ENCODE measurements around the gene KRT36.

KRT36 gene

DNA sequence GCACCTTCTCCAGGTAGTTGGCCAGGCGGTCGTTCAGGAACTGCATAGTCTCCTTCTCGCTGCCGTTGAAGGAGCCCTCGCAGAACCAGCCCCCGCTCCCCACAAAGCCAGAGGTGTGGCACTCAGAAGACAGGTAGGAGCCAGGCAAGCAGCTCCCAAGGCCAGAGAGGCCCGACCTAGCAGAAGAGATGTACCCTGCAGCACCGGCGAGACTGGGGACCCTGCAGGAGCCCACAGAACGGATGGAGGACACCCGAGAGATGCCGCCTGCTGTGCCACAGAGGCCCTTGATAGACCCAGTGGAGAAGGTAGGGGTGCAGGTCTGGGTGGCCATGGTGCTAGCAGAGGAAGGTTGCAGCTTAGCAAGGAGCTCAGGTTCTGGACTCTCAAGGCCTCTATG is at the start of gene KRT36:
Gene KRT36, minus strand, starts transcription at position 380 of the 400 bp plus-strand sequence. Its CDS starts 46 bp downstream, at position 334.
- DNase-seq = no peak

DNA sequence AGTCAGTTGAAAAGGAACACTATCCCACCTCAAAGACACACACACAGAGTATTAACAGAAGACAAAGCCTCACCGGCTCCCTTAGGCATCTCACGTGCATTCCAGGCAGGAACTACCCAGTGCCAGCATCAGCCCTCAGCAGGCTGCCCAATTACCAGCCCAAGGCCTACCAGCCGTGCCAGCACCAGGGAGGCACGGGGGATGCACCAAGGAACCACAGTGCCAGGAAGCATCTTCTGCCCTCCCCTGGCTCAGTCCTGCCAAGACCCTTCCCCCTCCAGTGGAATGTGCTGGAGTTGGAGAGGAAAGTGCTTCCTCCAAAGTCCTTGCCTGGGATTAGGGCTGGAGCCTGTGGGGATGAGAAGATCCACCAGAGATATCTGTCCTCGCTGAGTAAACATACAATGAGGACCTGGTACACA is 49.4 kb upstream of the KRT36 start:
- no peak for DNase-seq

DNA sequence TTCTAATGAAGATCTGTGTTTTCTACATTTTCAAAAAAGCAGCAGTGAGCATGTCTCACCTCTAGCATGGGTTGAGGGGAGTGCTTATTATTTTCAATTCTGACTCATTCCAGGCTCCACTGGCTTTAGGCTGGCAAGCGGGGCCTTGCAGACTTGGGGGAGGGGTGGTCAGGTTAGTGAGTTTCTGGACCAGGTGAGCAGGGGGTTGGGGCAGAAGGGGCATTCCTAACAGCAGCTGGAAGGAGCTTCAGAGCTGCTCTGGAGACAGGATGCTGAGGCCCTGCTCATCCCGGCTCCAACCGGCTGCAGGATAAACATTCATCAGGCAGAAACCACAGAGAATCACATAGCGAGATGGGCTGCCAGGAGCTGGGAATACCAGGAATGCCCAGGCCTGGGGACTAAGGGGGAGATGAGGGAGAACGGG is 48.9 kb upstream of the KRT36 start:
- DNase-seq = no peak

DNA sequence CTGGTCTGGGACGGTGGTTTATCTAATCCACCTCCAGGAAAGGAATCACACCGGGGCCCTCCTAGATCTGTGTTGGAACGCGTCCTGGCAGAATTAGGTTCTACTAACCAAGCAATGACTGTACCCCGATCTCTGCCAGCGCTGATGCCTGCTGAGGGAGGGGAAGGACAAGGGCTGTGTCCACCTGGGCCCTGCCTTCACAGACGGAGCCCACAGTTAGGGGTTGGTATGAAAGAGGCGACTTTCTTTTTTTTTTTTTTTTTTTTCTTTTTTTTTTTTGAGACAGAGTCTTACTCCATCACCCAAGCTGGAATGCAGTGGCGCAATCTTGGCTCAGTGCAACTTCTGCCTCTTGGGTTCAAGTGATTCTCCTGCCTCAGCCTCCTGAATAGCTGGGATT is 48.3 kb upstream of the KRT36 start:
- no peak for DNase-seq

DNA sequence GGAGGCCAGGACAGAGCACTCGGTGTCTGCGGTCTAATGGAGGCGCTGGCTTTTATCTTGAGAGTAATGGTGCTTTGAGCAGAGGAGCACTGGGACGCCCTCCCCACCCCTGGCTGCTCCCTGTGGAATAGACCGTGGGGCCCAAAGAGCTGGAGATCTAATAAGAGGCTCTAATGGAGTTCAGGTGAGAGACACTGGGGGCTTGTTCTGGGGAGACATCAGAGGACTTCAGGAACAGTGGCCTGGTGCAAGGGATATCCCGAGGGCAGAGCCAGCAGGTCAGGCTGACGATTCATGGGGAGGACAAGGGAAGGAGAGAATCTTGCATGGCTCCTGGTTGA is 47.9 kb upstream of the KRT36 start:
- no peak for DNase-seq

DNA sequence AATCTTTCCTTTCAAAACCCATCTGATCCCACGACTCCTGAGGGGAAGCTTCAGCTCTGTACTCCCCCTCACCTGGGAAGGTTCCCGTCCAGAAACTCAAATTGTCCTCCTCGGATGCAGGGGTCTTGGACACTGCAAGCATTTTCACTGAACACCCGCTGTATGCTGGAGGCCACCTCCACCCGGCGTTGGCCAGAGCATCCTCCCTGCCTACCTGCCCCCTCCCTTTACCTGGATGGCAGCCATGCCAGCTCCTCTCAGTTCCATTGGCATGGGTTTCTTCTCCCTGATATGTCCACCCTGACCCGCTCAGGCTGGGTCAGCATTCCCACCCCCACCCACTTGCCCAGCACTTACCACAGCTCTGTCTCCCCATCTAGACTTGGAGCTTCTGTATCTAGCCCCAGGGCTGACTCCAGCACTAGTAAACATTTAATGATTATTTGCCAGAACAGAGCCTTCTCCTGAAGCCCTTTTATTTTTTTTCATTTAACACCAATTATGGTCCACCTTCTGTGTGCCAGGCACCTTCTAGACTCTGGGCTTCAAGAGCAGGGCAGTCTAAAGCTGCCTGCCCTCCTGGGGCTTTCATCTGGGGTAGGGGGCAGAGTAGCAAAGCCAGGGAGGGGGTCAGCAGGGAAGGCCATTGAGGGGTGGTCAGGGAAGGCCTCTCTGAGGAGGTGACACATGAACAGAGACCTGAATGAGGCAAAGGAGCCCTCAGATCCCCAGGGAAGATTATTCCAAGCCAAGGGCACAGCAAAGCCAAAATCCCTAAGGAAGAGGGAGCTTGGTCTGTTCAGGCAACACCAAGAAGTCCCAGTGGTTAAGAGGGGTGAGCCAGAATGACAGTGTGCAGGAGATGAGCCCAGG is 47.3 kb upstream of the KRT36 start:
- no peak for DNase-seq

DNA sequence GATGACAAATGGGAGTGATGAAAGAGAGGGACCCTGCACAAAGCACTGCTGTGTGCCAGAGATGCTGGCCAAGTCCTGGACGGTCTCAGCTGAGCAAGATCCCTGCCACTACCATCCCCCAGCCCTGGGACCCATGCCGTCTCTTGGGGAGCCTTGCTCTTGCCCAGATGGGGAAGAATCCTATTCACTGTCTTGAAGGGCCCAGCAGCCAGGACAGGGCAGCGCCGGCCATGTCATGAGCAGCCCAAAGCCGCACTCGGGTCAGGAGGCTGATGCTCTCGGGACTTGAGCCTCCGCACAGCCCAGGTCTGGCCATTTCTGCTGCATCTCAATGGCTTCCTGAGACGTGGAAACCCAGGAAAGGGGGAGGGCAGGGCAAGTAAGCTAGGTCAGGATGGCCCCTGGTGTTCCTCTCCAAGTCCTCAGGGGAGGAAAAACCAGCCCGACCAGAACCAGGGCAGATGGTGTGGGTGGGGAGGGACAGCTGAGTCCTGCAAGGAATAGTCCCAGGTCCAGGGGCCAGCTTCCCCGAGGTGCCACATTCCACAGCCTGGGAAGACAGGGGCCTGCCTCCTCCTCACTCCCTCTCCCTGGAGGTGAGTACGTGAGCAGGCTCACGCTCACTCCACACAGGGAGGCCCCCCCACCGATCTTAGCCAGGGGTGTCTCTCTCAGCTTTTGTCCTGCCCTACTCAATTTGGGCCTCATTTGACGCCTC is 46.2 kb upstream of the KRT36 start:
- no peak for DNase-seq

DNA sequence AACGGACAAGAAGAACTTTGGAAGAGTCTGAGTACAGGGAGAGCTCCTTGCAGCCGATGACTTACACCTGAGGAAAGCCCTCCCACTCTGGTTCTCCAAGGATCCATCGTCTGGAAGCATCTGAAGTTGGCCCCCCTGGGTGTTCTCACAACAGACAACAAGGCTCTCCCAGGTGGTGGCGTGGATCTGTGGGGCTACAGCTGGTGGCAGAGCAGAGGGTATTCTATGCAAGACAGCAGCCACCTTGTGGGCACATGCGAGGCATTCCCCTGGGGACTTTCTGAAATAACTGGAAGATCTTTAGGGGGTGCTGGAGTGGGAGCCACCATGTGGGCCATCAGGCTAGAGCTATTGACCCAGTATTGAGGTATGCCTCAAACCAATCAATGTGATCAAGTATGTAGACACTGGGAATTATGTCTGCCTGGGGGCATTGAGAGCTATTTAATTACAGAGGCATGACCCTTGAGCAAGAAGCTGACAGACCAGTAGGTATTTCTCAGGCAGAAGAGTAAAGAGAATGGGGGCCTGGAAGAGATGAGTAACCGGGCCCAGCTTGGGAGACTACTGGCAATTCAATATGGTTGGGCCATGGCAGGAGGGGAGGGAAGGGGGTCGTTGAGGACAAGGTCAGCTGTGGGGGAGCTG is 45.3 kb upstream of the KRT36 start:
- DNase-seq = no peak

DNA sequence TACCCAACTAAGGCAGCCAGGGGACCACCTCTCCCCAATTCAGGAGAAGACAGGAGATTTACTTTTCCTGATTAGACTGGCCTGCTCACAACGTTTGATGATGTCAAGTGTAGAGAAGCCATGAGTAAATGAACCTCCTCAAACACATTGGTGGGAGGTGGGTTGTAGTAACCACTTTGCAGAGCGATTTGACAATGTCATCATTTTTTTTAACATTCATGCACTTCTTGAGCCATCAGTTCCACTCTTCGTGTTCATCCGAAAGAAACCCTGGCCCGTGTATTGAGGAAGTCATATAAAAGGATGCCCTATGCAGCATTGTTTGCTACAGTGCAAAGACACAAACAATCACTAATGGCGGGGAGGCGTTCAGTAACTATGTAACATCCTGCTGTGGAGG is 43.9 kb upstream of the KRT36 start:
- DNase-seq = no peak

DNA sequence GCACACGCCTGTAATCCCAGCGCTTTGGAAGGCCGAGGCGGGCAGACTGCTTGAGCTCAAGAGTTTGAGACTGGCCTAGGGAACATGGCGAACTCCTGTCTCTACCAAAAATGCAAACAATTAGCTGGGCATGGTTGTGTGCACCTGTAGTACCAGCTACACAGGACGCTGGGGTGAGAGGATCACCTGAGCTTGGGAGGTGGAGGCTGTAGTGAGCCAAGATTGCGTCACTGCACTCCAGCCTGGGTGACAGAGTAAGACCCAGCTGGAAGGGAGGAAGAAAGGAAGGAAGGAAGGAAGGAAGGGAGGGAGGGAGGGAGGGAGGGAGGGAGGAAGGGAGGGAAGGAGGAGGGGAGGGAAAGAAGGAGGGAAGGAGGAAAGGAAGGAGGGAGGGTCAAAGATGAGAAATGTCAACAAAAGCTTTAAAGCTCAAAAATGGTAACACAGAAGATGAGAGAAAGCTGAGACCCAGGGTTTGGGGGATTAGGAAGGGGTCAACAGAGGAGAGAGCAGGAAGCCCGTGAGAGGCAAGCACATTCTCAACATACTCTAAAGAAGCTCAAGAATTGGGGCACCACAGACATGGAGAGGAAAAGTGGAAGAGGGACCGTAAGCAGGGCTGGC is 43.3 kb upstream of the KRT36 start:
- no peak for DNase-seq

DNA sequence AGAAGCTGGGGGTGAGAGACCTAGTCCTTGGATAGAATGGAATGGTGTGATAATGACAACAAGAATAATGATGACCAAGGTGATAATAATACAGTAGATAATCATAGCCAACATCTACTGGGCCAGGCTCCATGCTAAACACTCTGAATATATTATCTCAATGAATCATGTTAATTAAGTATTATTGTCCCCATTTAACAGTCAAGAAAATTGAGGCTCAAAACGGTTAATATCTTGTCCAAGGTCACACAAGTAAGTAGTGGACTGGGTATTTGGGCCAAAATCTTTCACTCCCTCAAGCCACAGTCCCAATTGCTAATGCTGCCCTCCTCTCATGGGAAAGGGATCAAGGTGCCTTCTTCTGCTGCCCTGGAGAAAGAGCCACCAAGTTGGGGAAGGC is 42.3 kb upstream of the KRT36 start:
- no peak for DNase-seq

DNA sequence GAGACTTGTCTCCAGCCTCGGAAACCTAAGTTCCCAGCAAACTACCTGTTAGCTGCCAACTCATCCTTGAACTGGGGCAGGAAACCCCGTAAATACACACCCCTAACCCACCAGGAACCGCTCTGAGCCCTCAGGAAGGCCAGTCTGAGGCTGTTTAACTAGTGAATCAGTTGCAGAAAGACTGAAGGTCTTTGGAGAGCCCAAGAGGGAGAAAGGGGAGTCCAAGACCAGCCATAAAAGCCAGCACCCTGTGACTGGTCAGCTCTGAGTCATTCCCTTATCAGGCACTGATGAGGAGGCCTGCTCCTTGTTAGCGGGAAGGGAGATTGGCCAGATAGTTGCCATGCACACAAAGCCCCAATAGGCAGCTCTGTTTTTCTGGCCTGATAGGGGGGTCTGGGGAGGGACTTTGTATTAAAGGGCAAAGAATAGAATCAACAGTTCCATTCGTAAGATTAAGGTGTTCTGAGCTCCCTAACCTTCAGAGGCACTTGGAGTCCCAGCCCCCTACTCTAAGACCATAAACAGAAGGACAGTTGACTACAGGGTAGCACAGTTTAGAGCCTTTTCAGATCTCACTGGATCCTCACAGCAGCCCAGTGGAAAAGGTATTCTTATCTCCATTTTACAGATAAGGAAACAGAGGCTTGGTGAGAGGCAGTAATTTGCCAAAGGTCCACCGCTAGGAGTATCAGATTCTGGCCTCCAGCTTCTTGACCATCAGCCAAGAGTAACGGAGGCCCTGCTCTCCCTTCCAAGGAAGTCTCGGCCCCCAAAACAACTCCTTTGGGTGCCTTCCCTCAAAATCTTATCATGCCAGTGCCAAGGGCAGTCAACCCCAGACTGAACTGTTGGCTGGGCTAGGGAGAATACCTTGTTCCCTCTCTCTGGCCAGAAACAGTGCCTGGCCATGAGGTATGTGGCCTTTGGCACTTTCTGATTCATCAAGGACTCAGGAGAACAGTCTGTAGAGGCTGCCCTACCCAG is 40.6 kb upstream of the KRT36 start:
- no peak for DNase-seq

DNA sequence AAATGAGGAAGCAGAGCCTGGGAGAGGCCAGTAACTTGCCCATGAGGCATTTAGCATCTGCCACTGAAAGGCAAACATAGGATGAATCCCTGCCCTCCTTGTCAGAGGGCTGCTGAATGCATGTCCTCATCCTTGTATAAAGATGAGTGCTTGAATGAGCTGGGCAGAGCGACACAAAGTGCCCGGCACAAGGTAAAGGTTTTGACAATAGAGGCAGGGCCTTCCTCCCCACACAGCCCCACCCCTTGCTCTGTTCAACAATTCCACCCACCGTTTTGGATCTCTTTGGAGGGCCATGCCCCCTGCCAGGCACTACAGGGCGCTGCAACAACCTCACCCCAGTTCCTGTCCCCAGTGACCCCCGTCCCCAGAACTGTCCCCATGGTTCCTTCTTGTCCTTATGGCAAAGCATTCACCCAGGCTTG is 39.8 kb upstream of the KRT36 start:
- no peak for DNase-seq

DNA sequence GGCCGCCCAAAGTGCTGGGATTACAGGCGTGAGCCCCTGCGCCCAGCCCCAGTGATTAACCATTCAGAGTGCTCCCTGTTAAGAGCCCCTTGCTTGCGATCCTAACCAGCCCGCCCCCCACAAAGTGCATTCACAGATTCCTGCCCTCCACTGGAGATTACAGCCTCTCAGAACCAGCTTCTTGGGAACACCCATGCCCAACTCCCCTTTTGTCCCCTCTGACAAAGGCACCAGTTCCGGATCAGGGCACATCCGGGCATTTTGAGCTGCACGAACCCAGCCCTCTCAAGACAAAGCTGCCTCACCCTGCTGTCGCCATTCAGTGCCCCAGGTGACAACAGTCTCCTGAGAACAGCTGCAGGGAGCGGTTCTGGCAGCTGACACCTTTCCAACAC is 39.2 kb upstream of the KRT36 start:
- DNase-seq = no peak

DNA sequence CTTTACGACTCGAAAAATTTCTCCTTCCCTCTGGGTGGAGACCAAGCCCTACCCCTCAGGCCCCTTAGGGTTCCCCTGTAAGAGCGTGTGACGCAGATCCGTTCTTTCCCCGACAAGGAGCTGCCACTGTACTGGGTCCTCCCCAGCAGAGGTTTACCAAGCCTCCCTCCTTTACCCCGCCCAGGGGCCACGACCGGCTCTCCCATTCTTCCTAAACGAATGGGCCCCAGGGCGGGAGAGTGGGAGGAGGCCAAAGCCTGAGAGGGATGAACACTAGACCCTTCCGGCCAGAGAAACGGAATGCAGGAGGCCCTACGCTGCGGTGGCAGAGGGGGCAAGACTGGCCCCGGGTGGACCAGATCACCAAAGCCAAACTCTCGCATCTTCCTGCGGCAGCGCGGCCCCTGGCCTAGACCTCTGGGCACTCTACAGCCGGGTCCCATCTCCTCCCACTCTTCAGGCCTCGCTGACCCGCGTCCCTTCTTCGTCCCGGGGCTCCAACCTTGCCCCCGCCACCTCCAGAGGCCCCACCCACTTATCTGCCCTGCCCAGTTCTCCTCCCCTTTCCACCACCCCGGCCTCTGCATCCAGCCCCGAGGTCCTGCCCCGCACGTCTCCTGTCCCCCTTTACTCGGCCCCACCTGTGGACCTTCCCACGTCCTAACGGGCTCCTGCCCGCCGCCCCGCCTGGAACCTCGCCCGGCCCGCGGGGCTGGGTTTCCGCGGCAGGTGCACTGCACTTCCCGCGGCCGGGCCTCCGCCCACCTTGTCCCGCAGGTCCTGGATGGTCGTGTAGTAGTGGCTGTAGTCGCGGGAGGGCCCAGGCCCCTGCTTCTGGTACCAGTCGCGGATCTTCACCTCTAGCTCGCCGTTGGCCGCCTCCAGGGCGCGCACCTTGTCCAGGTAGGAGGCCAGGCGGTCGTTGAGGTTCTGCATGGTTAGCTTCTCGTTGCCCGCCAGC is 37.6 kb upstream of the KRT36 start:
- DNase-seq = no peak

DNA sequence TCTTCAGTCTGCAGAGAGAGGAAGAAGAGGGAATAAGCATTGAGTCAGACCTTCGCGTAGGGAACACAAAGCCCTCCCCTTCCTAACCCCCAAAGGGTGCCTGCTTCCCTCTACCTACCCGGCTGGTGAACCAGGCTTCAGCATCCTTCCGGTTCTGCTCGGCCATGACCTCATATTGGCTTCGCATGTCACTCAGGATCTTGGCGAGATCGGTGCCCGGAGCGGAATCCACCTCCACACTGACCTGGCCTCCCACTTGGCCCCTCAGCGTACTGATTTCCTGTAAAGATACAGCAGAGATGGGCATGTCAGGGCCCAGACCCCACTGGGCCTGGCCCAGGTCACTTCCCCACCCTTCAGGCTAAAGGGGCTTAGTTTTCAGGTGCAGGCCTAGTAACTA is 34.6 kb upstream of the KRT36 start:
- no peak for DNase-seq

DNA sequence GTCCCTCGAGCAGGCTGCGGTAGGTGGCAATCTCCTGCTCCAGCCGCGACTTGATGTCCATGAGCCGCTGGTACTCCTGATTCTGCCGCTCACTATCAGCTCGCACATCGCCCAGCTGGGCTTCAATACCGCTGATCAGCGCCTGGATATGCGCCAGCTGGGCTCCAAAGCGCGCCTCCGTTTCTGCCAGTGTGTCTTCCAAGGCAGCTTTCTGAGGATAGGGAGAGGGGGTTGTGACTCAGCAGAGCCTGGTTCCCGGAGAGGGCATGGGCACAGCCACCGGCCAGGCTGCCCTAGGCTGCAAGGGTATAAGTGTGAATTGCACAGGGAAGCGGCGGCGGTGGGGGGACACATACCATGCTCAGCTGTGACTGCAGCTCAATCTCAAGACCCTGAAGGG is 34.1 kb upstream of the KRT36 start:
- DNase-seq = no peak

DNA sequence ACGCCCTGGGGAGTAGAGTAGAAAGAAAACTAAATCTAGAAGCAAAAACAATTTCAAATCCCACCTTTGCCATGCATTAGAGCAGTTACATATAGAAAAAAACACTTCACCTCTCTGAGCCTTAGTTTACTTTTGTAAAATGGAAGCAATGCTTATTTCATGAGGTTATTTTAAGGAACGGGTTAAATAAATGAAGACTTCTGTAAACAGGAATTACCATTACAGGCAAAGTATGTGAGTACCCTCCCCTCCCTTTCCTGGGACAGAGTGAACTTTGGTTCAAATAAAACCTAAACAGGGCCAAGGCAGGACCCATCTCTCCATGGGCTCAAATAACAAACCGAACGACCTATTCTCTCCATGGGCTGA is 33.5 kb upstream of the KRT36 start:
- DNase-seq = no peak

DNA sequence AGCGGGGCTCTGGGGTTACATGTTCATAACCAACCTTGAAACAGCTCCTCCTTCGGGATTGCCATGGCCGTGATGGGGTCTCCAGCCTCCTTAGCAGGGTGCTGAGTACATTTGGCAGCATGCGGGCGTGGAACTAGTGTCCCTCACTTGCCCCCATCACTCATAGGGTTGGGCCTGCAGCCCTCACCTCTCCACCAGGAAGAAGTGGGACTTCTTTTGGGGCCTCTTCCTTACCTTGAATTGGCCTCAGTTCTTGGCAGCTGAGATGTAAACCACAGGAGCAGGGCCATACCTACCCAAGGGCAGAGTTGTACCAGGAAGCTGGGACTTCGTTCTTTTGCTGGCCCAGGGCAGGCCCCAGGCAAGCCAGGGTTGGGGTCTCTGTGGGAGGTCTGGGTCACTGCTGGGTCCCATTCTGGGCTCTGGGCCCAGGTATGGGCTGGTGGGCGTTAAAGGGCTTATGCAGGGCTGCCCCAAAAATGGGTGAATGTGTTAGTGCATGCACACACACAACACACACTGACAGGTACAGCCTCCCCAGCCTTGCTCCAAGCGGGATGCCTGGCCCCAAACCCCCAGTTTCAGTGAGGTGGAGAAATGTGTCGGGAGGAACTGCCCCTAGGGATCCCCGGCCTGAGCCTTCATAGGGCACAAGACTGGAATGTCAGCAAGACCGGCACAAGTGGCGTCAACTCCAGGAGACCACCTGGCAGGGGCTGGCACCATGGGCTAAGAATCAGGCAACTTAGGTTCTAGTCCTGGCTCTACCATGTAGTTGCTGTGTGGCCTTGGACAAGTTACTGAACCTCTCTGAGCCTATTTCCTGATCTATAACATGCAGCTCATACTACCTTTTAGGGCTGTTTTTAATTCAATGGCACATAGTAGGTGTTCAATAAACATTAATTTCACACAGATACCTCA is 32.9 kb upstream of the KRT36 start:
- no peak for DNase-seq

All from activated CD8-positive, alpha-beta memory T cell treated with anti-CD3 and anti-CD28 coated beads, Interleukin-2, amount 50 U/mL, for 4 hours (primary cell).